IPS-18c (cell line): Measurements from ENCODE around the gene TSHR.

Experiments used
- H3K4me3 ChIP-seq: 2 replicates; pipeline ENCODE4 v1.7.0; 2013; ENCODE audit warnings: low read depth, mild to moderate bottlenecking, low read length, moderate library complexity; ENCODE audit not compliant: insufficient read depth
- H3K9me3 ChIP-seq: one replicate; pipeline ENCODE4 v1.6.1; 2013; ENCODE audit warnings: mild to moderate bottlenecking, low read length, moderate library complexity; ENCODE audit not compliant: control insufficient read depth, insufficient read depth

Gene TSHR

DNA sequence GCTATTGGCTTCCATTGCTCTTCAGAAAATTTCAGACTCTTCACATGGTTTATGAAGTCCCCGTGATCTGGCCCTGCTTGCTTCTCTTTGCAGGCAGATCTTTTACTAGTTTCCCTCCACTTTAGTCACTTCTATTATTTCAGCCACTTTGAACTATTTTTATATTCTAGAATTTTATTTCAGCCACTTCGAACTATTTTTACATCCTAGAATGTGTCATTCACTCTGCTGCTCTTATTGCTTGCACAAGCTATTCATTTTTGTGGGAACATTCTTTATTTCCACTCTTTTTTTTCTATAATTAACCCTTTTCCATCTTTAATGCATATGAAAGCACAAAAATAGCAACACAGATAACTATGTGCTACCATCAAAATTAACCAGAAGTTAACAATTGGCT, 24.5 kb downstream of the TSHR start:
- Histone ChIP-seq H3K9me3 (no peaks in the 10 kb centered on the region), H3K4me3 (no peak overlapping the region)

DNA sequence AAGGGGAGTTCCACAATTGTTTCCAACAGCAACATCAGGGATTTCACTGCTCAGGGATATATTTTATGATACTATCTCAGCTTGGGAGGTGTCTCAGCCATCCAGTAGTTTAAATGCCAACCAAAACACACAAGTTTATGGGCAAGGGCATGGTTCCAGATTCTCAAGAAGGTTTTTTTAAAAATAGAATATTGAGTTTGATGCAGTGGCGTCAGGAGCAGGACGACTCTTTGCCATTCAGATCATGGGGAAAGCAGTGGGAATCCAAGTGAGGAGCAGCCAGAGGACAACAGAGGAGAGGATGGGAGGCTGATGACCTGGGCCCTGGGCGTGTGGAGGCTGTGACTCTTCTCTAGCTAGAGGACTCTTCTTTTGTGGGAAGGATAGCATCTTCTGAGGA, 25.7 kb downstream of the TSHR start:
- H3K9me3 ChIP-seq: no peaks in the 10 kb centered on the region
- H3K4me3 ChIP-seq: no peak overlapping the region

DNA sequence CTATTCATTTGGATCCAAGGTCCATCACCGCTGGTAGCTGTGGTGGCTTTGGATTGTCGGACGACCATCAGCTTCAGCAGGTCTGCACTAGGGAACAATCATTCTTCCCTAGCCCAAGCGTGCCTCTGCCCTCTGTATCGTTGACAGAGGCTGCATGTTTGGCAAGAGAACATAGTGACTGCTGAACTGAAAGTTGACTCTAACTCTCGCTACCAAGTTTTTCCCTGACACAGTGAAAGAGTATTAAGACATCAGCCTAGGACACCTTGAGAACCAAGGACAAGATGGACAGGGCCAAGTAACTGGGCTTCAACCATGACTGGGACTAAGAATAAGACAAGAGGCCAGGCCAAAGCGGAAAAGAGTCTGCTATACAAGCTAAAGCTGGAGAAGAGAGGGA, 26.3 kb downstream of the TSHR start:
- Histone ChIP-seq H3K9me3 (no peaks in the 10 kb centered on the region), H3K4me3 (no peak overlapping the region)

DNA sequence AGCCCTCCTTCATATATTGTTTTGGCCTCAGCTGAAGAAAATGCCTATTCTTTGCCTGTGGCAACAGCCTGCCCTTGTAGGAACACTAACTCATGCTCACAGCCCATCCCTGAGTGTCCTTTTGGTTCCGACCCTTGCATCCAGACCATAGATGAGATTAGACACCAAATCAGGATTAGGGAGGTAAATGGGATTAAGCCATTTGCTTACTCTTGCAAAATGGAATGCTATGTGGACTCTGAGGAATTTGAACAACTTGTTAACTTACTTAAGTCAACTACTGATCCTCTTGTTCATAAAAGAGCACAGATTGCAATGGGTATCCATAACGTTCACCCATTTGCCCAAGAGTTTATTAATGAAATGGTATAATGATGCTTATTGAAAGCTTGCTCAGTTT, 27.3 kb downstream of the TSHR start:
- H3K9me3 ChIP-seq: no peaks in the 10 kb centered on the region
- H3K4me3 ChIP-seq: no peak overlapping the region

DNA sequence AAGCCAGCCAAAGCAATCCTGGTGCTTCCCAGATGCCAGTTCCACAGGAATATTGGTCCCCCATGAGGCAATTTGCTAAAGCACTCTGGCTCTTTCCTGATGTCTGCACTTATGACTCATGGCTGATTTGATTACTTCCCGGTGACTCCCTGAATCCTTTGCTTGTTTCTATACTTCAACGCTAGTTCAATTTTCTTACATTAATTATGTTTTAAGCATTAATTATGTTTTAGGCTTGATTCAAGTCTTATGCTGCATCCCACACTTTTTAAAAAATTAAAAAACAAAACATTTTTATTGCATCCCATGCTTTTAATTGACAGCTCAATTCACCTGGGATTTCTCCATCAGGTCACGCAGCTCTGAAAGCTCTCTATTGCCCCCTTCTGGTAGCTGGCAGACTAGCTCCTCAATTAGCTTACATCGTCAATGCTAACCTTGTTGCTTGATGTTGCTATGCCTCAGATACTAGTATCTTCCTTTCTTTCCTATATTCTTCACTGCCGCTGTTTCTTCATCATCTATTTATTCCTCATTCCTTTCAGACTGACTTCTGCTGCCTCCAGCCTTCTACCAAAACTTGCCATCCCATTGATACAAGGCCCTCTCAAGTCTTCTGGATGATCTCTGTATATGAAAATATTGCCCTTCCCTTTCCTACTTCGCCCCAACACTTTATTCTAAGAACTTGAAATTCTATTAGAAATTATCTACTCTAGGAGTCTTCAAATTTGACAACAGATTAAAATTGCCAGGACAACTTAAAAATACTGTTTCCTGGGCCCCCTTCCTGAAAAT, 32.0 kb downstream of the TSHR start:
- Histone ChIP-seq H3K9me3 (no peaks in the 10 kb centered on the region), H3K4me3 (no peak overlapping the region)

DNA sequence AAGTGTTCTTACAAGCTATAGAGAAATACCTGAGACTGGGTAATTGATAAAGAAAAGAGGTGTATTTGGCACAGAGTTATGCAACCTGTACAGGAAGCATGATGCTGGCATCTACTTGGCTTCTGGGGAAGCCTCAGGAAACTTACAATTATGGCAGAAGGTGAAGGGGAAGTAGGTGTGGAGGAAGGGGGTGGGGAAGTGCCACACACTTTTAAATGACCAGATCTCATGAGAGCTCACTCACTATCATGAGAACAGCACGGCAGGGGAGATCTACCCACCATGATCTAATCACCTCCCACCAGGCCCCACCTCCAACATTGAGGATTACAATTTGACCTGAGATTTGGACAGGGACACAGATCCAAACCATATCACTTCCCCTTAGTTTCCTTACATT, 32.8 kb downstream of the TSHR start:
- H3K9me3 ChIP-seq: no peaks in the 10 kb centered on the region
- no peak overlapping the region for H3K4me3 ChIP-seq

DNA sequence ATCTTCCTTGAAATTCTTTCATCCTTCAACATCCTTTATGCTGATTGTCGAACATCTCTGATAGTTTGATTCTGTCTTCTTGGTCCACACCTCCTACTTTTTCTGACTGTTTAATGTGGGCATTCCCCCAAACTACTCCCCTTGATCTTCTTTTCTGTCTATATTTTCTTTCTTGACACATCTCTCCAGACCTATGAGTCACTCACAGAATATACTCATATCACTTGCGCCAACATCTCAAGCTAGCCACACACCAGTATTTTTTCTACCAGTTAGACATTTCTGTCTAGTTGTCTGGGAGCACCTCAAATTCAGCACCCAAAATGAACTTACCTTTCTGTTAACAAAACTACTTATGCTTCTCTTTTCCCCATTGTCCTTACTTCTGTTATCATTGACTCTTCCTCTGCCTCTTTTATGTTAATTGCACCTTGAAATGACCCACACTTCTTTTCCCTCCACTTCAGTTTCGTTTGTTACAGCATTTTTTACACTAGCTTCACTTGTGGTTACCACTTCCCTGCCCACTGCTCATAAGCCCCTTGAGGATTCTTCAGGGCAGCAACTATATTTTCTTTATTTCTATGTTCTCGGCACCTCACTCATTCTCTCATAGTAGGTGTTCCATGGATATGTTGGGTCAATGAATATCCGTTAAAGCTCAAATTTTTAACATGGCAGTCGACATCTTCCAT, 33.5 kb downstream of the TSHR start:
- Histone ChIP-seq H3K9me3 (no peaks in the 10 kb centered on the region), H3K4me3 (no peak overlapping the region)

DNA sequence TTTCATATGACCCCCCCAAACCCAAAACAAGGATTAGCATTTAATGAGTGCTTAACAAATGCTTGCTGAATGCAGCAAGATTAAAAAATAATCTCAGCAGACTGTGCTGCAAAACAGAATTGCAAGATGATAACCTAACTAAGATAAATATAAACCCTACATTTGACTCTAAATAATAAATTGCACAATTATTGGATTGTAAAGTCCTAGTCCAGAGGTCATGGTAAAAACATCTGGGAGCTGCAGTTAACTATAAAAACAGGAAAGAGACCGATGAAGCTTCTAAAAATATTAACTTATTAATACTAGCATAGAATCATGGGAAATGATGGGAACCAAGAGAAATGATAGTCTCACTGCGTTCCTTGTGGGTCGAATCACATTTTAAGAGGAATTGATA, 37.2 kb downstream of the TSHR start:
- Histone ChIP-seq H3K4me3 (no peak overlapping the region), H3K9me3 (no peaks in the 10 kb centered on the region)

DNA sequence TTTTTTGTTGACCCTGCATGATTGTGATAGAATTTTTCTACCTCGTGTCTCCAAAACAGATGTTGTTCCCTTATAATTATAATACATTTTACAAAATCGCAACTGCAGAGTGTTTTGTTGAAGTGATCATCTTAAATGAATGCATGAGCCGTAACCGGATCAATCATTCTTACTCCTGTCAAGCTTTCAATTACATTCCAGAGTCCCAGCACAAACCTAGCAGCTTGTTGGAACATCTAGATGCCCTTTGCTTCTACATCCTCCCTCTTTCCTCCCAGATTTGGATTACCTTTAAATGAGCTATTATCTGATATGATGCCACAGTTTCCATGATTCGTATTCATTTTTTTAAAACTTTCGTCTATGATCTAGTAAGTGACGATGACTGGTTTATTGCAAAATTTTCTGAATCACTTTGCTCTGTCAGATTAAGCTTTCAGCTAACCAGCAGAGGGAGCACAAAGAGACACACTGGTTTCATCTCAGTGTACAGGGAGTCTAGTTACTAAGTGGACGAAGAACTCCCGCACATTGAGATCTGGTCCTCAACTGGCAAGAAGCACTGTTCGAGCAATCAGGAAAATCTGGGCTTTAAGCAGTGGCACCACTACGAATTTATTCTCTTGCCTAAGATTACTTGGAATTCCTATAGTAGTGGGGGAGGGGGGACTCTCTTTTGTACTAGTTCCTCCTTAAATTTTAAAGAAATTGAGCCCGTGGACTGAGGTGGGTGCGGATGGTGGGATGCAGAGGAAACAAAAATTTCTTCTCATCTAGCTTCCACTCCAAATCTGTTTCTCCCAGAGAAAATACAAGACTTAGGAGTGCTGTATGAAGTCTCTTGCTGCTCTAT, 40.9 kb downstream of the TSHR start:
- H3K9me3 ChIP-seq: no peaks in the 10 kb centered on the region
- H3K4me3 ChIP-seq: no peak overlapping the region

DNA sequence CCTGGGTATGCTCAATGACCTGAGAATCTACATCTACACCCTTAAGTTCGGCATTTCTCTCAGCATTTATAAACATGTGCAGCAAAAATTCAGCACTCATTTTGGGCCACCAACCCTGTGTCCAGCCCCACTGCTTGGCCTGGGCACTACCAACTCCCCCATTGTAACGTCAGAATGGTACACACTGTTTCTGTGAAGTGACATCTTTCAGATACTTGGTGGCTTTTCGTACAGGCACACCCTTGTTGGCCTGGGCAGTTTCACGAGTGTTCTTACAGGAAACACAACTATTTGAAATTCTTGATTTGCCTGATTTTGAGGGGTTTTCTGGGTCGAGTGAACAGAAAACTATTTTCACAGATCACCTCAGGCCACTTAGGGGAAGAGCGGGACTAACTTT, 46.0 kb downstream of the TSHR start:
- H3K9me3 ChIP-seq: no peaks in the 10 kb centered on the region
- no peak overlapping the region for H3K4me3 ChIP-seq

DNA sequence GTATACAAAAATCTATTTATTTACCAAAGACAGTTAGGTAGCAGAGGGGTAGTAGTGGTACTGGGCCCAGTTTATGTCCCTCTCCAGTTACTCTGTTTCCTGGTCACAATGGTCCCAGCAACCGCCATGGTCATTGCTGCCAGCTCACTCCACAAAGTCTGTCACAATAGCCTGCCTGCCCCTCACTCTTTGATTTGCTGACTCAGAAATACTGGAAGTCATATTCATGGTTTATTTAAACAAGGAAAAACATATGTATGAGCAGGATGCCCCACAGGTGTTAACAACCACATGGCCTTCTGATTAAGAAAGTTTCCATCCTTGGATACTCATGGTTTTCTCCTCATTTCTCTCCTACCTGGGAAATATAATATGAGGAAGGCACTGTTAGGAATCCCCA, 49.2 kb downstream of the TSHR start:
- no peaks in the 10 kb centered on the region for H3K9me3 ChIP-seq

DNA sequence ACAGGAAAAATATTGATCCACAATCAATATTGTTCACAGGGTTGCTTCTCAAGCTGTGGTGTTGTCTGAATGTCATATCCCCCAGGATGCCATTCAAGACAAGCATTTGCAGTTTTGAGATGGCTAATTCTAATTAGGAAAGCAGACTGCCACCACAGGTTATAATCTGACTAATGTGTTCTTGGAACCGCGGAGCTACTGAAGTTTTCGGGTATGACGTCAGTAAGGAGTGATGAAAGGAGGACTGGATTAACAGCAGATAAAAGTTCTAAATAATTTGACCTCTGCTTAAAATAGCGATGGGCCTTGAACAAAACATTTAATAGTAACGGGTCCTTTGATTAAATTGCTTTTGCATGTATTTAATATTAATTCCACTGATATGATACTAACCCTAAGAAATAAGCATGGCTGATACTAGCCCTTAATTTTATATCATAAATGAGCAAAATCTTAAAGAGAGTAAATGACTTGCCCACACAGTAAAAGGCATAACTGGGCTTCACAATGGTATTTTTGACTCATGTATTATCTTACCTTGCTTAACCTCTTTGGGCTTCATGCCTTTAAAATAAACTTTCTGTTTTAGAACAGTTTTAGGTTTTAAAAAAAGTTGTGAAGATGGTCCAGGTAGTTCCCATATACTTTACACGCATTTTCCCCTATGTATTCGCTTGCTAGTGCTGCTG, 50.3 kb downstream of the TSHR start:
- Histone ChIP-seq H3K9me3 (no peaks in the 10 kb centered on the region), H3K4me3 (no peak overlapping the region)

More for the DNA sequence above, 49.2 kb downstream of the TSHR start:
- H3K4me3 ChIP-seq: no peak overlapping the region

DNA sequence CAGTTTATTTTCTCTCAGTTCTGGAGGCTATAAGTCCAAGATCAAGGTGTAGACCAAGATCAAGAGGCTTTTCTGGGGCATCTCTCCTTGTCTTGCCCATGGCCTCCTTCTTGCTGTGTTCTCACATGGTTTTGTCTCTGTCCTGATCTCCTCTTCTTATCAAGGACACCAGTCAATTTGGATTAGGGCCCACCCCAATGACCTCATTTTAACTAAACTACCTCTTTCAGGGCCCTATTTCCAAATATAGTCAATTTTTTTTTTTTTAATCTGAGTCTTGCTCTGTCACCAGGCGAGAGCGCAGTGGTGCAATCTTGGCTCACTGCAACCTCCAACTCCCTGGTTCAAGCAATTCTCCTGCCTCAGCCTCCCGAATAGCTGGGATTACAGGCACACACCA, 50.8 kb downstream of the TSHR start:
- Histone ChIP-seq H3K4me3 (no peak overlapping the region), H3K9me3 (no peaks in the 10 kb centered on the region)

DNA sequence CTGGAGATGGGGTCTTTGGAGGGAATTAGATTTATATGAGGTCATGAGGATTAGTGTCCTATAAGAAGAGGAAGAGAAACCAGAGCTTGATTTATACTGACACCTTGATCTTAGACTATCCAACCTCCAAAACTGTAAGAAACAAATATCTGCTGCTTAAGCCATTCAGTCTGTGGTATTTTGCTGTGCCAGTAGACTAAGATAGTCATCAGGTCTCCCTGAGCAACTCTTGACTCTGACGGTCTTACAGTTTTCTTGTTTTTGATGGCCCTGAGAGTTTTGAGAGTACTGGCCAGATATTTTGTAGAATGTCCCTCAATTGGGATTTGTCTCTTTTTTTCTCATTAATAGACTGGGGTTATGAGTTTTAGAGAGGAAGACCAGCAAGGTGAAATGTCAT, 51.7 kb downstream of the TSHR start:
- H3K4me3 ChIP-seq: no peak overlapping the region

DNA sequence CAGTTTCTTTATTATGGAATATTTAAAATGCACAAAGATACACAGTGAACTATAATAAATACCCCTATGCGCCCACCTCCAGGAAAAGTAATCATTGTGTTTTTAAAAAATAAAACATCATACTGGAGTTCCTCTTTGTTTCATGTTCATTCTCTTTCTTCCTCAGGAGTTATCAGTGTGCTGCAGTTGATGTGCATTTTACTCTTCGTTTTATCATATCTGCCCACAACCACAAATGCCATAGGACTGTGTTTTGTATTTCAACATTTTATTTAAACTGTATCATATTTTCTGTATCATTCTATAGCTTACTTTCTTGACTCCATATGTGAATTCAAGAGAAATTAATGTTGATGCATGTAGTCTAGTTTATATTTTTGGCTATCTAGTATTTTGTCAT, 53.9 kb downstream of the TSHR start:
- no peaks in the 10 kb centered on the region for H3K9me3 ChIP-seq
- H3K4me3 ChIP-seq: no peak overlapping the region

More for the DNA sequence above, 51.7 kb downstream of the TSHR start:
- H3K9me3 ChIP-seq: no peaks in the 10 kb centered on the region

DNA sequence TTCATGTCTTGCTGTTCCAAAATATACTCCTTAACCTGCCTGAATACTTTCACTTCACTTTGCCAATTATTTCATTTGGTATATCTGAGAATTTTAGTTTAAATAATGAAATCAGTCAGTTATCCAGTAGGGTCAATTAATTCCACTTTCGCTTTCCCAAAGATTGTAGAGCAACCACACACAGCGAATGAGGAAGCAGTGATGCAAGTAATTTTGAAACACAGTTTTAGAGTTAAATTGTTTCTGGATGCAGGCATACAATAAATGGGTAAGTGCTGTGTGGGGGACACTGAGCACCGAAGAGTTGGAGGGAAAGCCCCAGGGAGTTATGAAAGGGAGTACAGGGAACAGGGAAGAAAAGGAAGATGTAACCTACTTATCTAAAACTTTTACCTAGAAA, 62.8 kb downstream of the TSHR start:
- no peak overlapping the region for H3K4me3 ChIP-seq
- no peaks in the 10 kb centered on the region for H3K9me3 ChIP-seq

DNA sequence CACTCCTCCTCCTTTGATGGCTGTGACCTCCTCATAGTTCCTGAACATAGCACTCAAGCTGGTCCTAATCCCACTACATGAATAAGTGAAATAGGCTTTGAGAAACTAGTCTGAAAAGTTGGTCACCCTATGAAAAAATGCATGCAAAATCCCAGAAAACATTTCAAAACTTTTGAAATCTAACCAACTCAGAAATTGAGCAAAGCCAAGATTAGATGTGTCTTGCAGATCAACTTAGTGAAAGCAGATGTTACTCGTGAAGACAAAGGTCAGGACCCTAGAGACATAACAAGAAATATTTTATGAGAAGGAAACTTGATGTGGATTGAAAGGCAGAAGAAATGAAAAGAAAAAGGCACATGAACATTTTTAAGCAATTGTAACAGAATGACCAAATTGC, 63.3 kb downstream of the TSHR start:
- no peak overlapping the region for H3K4me3 ChIP-seq
- H3K9me3 ChIP-seq: no peaks in the 10 kb centered on the region
